SK-N-MC (cell line): ENCODE results near the gene SLC7A8.

ENCODE experiments used
- DNase-seq: peaks from one replicate; pipeline ENCODE4 v3.0.0-alpha.2; 2011; ENCODE audit warnings: low read depth, low spot score
- H3K27ac ChIP-seq: fragments of 200-600 bp; sonication (generic); 2 replicates; pipeline ENCODE4 v1.5.1; 2016; ENCODE audit warnings: mixed run types
- H3K36me3 ChIP-seq: fragments of 200-600 bp; sonication (generic); 2 replicates; pipeline ENCODE4 v1.6.1; 2017; ENCODE audit warnings: antibody characterized with exemption, low read length, mixed read lengths; ENCODE audit not compliant: insufficient read depth
- H3K4me3 ChIP-seq: fragments of 200-600 bp; sonication (generic); 2 replicates; pipeline ENCODE4 v1.5.1; 2016
- H3K9ac ChIP-seq: fragments of 200-600 bp; sonication (generic); 2 replicates; pipeline ENCODE4 v1.8.0; 2017; ENCODE audit warnings: mixed run types, mixed read lengths; ENCODE audit not compliant: insufficient read length
- H3K9me3 ChIP-seq: fragments of 200-600 bp; sonication (generic); 2 replicates; pipeline ENCODE4 v1.6.1; 2017; ENCODE audit warnings: low read depth, mild to moderate bottlenecking, antibody characterized with exemption, low read length, moderate library complexity, mixed read lengths
- EZH2 ChIP-seq: fragments of 200-600 bp; sonication (generic); IDR thresholded peaks from one replicate; pipeline ENCODE4 v1.6.1; 2017; ENCODE audit warnings: antibody characterized with exemption
- FOXP2 ChIP-seq: optimal IDR thresholded peaks from 2 replicates; pipeline ENCODE3; 2011; ENCODE audit warnings: mild to moderate bottlenecking, moderate library complexity; ENCODE audit not compliant: insufficient read depth; ENCODE audit errors: extremely low read length, control extremely low read depth
- POLR2AphosphoS5 ChIP-seq: IDR thresholded peaks from 2 replicates; pipeline ENCODE4 v1.6.1; 2012; ENCODE audit warnings: mild to moderate bottlenecking, low read depth, low read length, borderline replicate concordance

SLC7A8 gene

DNA sequence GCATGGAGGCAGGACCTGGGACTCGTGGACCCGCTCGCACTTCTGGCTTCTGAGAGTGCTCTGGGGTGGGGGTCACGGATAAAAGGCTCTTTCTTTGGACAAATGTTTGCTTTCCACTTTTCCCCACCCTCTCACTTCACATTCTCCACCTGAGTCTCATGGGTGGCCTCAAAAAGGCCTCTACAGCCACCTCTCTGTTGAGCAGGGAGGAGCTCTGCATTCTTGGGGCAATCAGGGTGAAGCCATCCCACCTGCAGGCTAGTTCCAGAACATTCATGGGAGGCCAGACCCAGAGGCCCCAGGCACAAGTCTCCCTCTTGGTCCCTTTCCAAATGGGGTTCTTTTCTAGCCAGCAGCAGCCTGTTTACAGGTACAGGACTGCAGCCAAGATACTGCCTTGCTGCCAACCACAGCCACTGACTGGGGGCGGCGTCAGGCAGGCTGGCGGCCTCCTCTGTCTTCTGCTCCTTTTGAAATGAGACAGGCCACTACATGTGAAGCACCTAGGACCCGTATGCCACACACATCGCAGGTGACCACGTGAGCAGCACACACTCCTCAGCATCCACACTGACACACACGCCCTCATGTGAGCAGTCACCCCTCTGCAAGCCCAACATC lies 46.2 kb downstream of the SLC7A8 start:
- Histone ChIP-seq H3K36me3 (peaks cover 48% of the 10 kb centered on the region), H3K9me3 (no peaks in the 10 kb centered on the region), H3K4me3 (no peak overlapping the region), H3K27ac (no peak overlapping the region), H3K9ac (no peak overlapping the region)
- TF ChIP-seq FOXP2 (no peak), EZH2 (no peak), POLR2AphosphoS5 (no peak)
- DNase-seq: no peak

DNA sequence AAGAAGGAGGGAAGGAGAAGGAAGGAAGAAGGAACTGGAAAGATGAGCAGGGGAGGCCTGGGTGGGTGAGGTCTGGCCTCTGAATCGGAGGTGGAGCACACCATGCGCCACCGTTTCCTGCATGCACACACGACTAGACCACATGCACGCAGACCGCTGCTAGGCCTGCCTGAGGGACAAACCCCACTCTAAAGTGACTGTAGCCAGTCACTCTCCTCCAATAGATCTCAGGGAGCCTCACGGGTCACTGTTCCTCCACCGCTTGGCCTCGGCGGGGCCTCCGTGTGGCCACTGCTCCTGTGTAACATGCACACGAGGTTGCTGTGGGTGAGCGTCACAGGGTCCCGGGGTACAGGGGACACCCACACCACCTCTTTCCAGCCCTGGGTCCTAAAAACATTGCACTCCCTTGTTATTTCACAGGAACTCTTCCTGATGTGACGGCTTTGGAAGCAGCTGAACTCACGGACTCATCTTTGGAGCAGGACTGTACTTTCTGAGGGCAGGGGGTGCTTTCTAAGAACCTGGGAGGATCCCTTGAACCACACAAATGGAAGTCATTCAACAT lies 46.8 kb downstream of the SLC7A8 start:
- no peak for TF ChIP-seq FOXP2
- no peak for TF ChIP-seq EZH2
- TF ChIP-seq POLR2AphosphoS5: no peak
- Histone ChIP-seq H3K27ac (no peak overlapping the region), H3K36me3 (peaks cover 48% of the 10 kb centered on the region), H3K9ac (no peak overlapping the region), H3K4me3 (no peak overlapping the region), H3K9me3 (no peaks in the 10 kb centered on the region)
- DNase-seq: no peak

DNA sequence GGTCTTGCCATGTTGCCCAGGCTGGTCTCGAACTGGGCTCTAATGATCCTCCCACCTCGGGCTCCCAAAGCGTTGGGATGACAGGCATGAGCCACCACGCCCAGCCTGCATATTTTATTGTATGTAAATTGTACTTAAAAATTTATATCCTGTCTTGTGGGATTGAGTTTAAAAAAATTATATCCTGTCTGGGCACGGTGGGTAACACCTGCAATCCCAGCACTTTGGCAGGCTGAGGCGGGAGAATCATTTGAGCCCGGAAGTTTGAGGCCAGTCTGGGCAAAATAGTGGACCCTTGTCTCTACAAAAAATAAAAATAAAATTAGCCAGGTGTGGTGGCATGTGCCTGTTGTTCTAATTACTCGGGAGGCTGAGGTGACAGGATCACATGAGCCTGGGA lies 50.5 kb downstream of the SLC7A8 start:
- no peak overlapping the region for H3K4me3 ChIP-seq
- H3K9ac ChIP-seq: no peak overlapping the region
- no peak for DNase-seq
- no peaks in the 10 kb centered on the region for H3K9me3 ChIP-seq
- no peak overlapping the region for H3K27ac ChIP-seq
- H3K36me3 ChIP-seq: peaks cover 46% of the 10 kb centered on the region
- TF ChIP-seq FOXP2 (no peak), EZH2 (no peak), POLR2AphosphoS5 (no peak)

DNA sequence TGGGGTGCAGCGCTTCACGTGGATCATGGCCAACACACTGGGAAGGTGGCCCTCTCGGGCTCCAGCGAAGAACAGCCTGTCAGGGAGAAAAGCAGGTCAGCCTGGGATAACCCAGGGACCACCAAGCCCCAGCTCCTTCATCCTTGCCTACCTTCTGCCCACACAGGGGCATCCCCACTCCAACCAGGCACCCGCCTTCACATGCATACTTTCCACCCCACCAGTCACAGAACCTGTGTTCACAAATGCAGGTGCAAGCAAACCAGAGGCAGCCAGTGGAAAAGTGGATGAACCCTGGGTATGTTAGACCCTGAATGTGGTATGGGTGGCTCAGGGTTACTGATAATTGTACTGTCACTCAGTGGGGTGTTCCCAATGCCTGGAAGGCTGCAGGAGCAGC lies 52.0 kb downstream of the SLC7A8 start:
- no peak overlapping the region for H3K27ac ChIP-seq
- DNase-seq: no peak
- H3K36me3 ChIP-seq: peaks cover 35% of the 10 kb centered on the region
- no peak overlapping the region for H3K4me3 ChIP-seq
- TF ChIP-seq FOXP2 (no peak), POLR2AphosphoS5 (no peak), EZH2 (no peak)
- H3K9ac ChIP-seq: no peak overlapping the region
- H3K9me3 ChIP-seq: no peaks in the 10 kb centered on the region

DNA sequence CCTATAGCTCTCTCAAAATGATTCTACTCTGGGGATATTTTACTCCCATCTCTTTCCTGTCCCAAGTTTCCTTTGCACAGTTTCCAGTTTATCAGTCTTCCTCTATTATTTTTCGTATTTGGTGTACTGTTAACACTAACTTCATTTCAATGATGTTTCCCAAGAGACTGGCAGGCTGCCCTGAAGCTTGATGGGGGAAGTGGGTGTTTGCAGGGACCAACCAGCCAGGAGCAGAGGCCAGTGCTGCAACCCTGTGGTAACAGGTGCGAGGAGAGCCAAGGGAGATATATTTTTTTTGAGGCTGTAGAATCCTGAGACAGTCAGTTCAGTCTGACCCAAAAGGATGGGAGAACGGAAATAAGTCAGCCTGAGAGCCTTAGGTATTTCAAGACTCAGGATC lies 52.6 kb downstream of the SLC7A8 start:
- Histone ChIP-seq H3K36me3 (peaks cover 29% of the 10 kb centered on the region), H3K4me3 (no peak overlapping the region), H3K27ac (no peak overlapping the region), H3K9me3 (no peaks in the 10 kb centered on the region), H3K9ac (no peak overlapping the region)
- TF ChIP-seq FOXP2 (no peak), EZH2 (no peak), POLR2AphosphoS5 (no peak)
- no peak for DNase-seq

DNA sequence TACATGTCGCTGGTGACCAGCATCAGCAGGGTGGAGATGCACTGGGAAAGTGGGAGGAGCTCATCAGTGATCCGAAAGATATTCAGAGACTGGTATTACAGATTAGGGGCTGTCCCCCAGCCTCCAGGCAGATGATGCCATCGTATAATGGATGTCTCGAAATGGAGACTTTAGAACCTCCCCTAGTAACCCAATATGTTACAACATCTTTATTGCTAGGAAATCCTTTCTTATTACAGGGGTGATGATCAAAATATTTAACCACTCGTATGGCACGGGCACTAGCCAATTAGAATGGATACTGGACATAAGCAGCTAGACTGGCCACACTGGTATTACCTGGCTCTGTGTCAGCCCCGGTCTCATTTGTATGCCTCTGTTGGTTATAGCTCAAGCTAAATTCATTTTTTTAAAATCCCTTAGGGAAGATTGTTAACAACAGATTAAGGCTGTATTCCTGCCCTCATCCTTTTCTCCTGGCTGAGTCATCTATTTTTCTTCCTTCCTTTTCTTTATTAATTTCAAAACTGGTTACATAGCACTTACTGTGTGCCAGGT lies 53.6 kb downstream of the SLC7A8 start:
- Histone ChIP-seq H3K36me3 (peaks cover 29% of the 10 kb centered on the region), H3K4me3 (no peak overlapping the region), H3K9me3 (no peaks in the 10 kb centered on the region), H3K9ac (no peak overlapping the region), H3K27ac (no peak overlapping the region)
- no peak for DNase-seq
- TF ChIP-seq POLR2AphosphoS5 (no peak), FOXP2 (no peak), EZH2 (no peak)

DNA sequence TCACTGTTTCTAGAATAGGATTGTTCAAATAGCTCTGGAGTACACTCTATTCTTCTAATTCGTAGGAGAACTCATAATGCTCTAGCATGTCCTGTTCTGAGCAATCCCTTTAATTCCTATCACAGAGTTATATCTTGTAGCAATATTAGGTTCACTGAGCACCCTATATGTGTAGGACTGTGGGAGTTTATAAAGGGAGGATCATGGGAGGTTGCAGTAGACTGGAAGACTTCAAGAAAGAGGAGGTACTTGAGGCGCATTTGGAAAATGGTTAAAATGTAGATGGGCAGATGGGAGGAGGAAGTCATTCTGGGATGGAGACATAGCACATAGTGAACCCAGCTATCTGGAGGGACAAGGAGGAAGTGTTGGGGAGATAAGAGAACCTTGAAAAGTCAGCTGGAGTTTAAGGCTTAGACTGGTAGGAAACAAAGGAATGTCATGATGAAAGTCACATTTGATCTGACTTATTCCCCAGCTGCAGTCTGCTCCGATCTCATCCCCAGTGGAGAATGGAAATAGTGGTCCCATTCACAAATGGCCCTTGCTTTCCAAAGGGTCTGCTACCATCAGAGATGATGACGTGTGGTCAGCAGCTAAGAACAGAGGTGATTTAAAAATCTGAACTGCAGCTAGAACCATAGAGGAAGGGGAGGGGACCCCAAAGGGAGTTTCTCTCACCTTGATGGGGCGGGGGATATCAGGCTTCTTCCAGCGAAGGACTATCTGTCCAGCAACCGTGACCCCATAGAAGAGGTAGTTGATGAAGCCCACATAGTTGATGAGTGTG lies 54.3 kb downstream of the SLC7A8 start:
- no peak overlapping the region for H3K9ac ChIP-seq
- H3K9me3 ChIP-seq: no peaks in the 10 kb centered on the region
- DNase-seq: no peak
- H3K27ac ChIP-seq: no peak overlapping the region
- peaks cover 29% of the 10 kb centered on the region for H3K36me3 ChIP-seq
- no peak overlapping the region for H3K4me3 ChIP-seq
- no peak for TF ChIP-seq EZH2
- TF ChIP-seq FOXP2: no peak
- TF ChIP-seq POLR2AphosphoS5: no peak

DNA sequence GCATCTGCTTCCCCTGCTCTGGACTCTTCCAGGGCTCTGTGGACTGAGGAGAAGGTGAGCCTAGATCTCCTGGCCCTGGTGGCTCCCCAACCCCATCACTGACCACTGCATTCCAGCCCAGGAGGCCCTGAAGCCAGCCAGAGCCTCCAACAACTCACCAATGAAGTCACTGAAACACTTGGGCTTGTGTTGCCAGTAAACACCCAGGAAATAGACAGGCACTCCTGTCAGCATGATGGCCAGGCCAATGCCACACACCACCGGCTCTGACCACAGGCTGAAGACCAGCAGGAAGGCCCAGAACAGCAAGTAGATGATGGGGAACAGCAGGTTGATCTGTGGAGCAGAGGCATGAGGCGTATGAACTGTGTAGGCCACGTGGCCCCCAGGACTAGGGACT lies 55.6 kb downstream of the SLC7A8 start:
- Histone ChIP-seq H3K36me3 (peaks cover 29% of the 10 kb centered on the region), H3K27ac (no peak overlapping the region), H3K4me3 (no peak overlapping the region), H3K9me3 (no peaks in the 10 kb centered on the region), H3K9ac (no peak overlapping the region)
- no peak for TF ChIP-seq FOXP2
- no peak for DNase-seq
